Skin epidermis (tissue), 12 donors: Measurements from ENCODE around the gene AGFG2.

Experiments used
- H3K27ac ChIP-seq, 21 experiments: fragments of 200-600 bp; sonication (generic) in 11 of 21; one replicate each; pipeline ENCODE4 v1.5.0; 2020; ENCODE audit warnings: mild to moderate bottlenecking in 3 of 21, inconsistent platforms in 2 of 21, moderate library complexity in 2 of 21
- H3K4me3 ChIP-seq, 7 experiments: fragments of 200-600 bp; sonication (generic) in 2 of 7; one replicate each; pipeline ENCODE4 v1.5.0; 2020; ENCODE audit warnings: inconsistent platforms in 2 of 7, mild to moderate bottlenecking in 2 of 7, moderate library complexity in 1 of 7

AGFG2 gene

GRCh38 chr7:100568896-100569844, 30.2 kb downstream of the AGFG2 start:
- Histone ChIP-seq H3K4me3 (peak overlapping the region in 6 of 7 experiments; percentile 0 to 29 (median 20)), H3K27ac (peak overlapping the region in 12 of 21 experiments; percentile 9 to 63 (median 48))

- Histone ChIP-seq H3K27ac (no peak overlapping the region), H3K4me3 (no peak overlapping the region)
Measured at GRCh38 chr7:100570954-100571828, 32.2 kb downstream of the AGFG2 start.

- no peak overlapping the region for H3K4me3 ChIP-seq
- H3K27ac ChIP-seq = no peak overlapping the region
Measured at GRCh38 chr7:100571829-100572116, 32.8 kb downstream of the AGFG2 start.

GRCh38 chr7:100572281-100572948, 33.4 kb downstream of the AGFG2 start:
- H3K4me3 ChIP-seq = no peak overlapping the region
- H3K27ac ChIP-seq = no peak overlapping the region

GRCh38 chr7:100572949-100573675, 34.1 kb downstream of the AGFG2 start:
- H3K4me3 ChIP-seq = no peak overlapping the region

GRCh38 chr7:100573691-100574361, 34.8 kb downstream of the AGFG2 start, which contains the start of gene SAP25:
SAP25 (minus strand) TSS chr7:100573900; CDS start chr7:100573742, 158 bp downstream.
- H3K27ac ChIP-seq = no peak within 1 kb of the TSS
- no peak within 1 kb of the TSS for H3K4me3 ChIP-seq

More at GRCh38 chr7:100572949-100573675, 34.1 kb downstream of the AGFG2 start:
- H3K27ac ChIP-seq = no peak overlapping the region

- no peak overlapping the region for H3K4me3 ChIP-seq
- H3K27ac ChIP-seq = no peak overlapping the region
Measured at GRCh38 chr7:100574362-100575205, 35.6 kb downstream of the AGFG2 start.

- H3K4me3 ChIP-seq = no peak overlapping the region
- no peak overlapping the region for H3K27ac ChIP-seq
Measured at GRCh38 chr7:100575206-100575631, 36.2 kb downstream of the AGFG2 start.

- Histone ChIP-seq H3K4me3 (no peak overlapping the region), H3K27ac (no peak overlapping the region)
Measured at GRCh38 chr7:100575746-100576383, 36.9 kb downstream of the AGFG2 start.

GRCh38 chr7:100576384-100576993, 37.5 kb downstream of the AGFG2 start:
- Histone ChIP-seq H3K27ac (no peak overlapping the region), H3K4me3 (no peak overlapping the region)

GRCh38 chr7:100577103-100577502, 38.1 kb downstream of the AGFG2 start:
- no peak overlapping the region for H3K27ac ChIP-seq

GRCh38 chr7:100577507-100577906, 38.5 kb downstream of the AGFG2 start:
- no peak overlapping the region for H3K4me3 ChIP-seq
- H3K27ac ChIP-seq = no peak overlapping the region

More at GRCh38 chr7:100577103-100577502, 38.1 kb downstream of the AGFG2 start:
- no peak overlapping the region for H3K4me3 ChIP-seq

GRCh38 chr7:100578246-100579183, 39.5 kb downstream of the AGFG2 start:
- Histone ChIP-seq H3K4me3 (no peak overlapping the region), H3K27ac (no peak overlapping the region)

- Histone ChIP-seq H3K27ac (no peak overlapping the region), H3K4me3 (no peak overlapping the region)
Measured at GRCh38 chr7:100580466-100581283, 41.7 kb downstream of the AGFG2 start.

GRCh38 chr7:100582041-100582579, 43.1 kb downstream of the AGFG2 start:
- no peak overlapping the region for H3K4me3 ChIP-seq
- peak overlapping the region in 12 of 21 experiments; percentile 3 to 98 (median 95) for H3K27ac ChIP-seq
